ENCODE data around the gene SLC1A5.

Gene SLC1A5

GRCh38 chr19:46802152-46802551 lies 13.8 kb upstream of the SLC1A5 start:
- no peaks in the 10 kb centered on the region for H3K27me3 ChIP-seq (ENCODE audit: control insufficient read depth, insufficient read depth, low read length)
- no CpG with 5 or more reads among the region's 5 CpGs for WGBS (ENCODE audit: insufficient coverage, insufficient read length)
- no peak overlapping the region for H3K27ac ChIP-seq (ENCODE audit: low read length)
- no peak for DNase-seq (ENCODE audit: low read depth, low spot score)
- no peaks in the 10 kb centered on the region for H3K4me1 ChIP-seq (ENCODE audit: control insufficient read depth, insufficient read depth, low read length)
- no peaks in the 10 kb centered on the region for H3K36me3 ChIP-seq (ENCODE audit: control insufficient read depth, insufficient read depth, low read length)
- H3K9me3 ChIP-seq (ENCODE audit: control insufficient read depth, insufficient read depth, low read length) = no peaks in the 10 kb centered on the region
- no peak overlapping the region for H3K4me3 ChIP-seq (ENCODE audit: low read length)

- no peak overlapping the region for H3K4me3 ChIP-seq (ENCODE audit: low read length)
- H3K4me1 ChIP-seq (ENCODE audit: control insufficient read depth, insufficient read depth, low read length) = no peaks in the 10 kb centered on the region
- WGBS (ENCODE audit: insufficient coverage, insufficient read length) = no CpG with 5 or more reads among the region's 2 CpGs
- no peaks in the 10 kb centered on the region for H3K9me3 ChIP-seq (ENCODE audit: control insufficient read depth, insufficient read depth, low read length)
- no peaks in the 10 kb centered on the region for H3K27me3 ChIP-seq (ENCODE audit: control insufficient read depth, insufficient read depth, low read length)
- no peak for DNase-seq (ENCODE audit: low read depth, low spot score)
- H3K27ac ChIP-seq (ENCODE audit: low read length) = no peak overlapping the region
- no peaks in the 10 kb centered on the region for H3K36me3 ChIP-seq (ENCODE audit: control insufficient read depth, insufficient read depth, low read length)
Observed at GRCh38 chr19:46798713-46799112, 10.3 kb upstream of the SLC1A5 start.

DNA sequence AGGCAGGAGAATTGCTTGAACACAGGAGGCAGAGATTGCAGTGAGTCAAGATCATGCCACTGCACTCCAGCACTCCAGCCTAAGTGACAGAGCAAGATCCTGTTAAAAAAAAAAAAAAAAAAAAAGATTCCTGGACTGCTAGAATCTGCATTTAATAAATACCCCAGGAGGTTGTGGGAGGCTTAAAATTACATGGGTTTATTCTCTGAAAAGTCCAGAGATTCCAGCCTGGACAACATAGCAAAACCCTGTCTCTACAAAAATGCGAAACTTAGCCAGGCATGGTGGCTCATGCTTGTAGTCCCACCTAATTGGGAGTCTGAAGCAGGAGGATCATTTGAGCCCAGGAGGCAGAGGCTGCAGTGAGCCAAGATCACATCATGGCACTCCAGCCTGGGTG lies 9.5 kb upstream of the SLC1A5 start:
- WGBS (ENCODE audit: insufficient coverage, insufficient read length) = no CpG with 5 or more reads among the region's 1 CpG

GRCh38 chr19:46791944-46792343 lies 3.5 kb upstream of the SLC1A5 start:
- Histone ChIP-seq H3K4me1 (ENCODE audit: control insufficient read depth, insufficient read depth, low read length) (no peaks in the 10 kb centered on the region), H3K9me3 (ENCODE audit: control insufficient read depth, insufficient read depth, low read length) (no peaks in the 10 kb centered on the region), H3K4me3 (ENCODE audit: low read length) (no peak overlapping the region), H3K27me3 (ENCODE audit: control insufficient read depth, insufficient read depth, low read length) (no peaks in the 10 kb centered on the region), H3K27ac (ENCODE audit: low read length) (no peak overlapping the region), H3K36me3 (ENCODE audit: control insufficient read depth, insufficient read depth, low read length) (no peaks in the 10 kb centered on the region; the same call in 1 of the 2 replicates)
- no peak for DNase-seq (ENCODE audit: low read depth, low spot score)
- WGBS (ENCODE audit: insufficient coverage, insufficient read length) = no CpG with 5 or more reads among the region's 5 CpGs

More for the DNA sequence above, 9.5 kb upstream of the SLC1A5 start:
- no peak overlapping the region for H3K27ac ChIP-seq (ENCODE audit: low read length)
- no peak for DNase-seq (ENCODE audit: low read depth, low spot score)
- H3K9me3 ChIP-seq (ENCODE audit: control insufficient read depth, insufficient read depth, low read length) = no peaks in the 10 kb centered on the region
- H3K36me3 ChIP-seq (ENCODE audit: control insufficient read depth, insufficient read depth, low read length) = no peaks in the 10 kb centered on the region
- no peaks in the 10 kb centered on the region for H3K27me3 ChIP-seq (ENCODE audit: control insufficient read depth, insufficient read depth, low read length)
- H3K4me1 ChIP-seq (ENCODE audit: control insufficient read depth, insufficient read depth, low read length) = no peaks in the 10 kb centered on the region
- no peak overlapping the region for H3K4me3 ChIP-seq (ENCODE audit: low read length)

DNA sequence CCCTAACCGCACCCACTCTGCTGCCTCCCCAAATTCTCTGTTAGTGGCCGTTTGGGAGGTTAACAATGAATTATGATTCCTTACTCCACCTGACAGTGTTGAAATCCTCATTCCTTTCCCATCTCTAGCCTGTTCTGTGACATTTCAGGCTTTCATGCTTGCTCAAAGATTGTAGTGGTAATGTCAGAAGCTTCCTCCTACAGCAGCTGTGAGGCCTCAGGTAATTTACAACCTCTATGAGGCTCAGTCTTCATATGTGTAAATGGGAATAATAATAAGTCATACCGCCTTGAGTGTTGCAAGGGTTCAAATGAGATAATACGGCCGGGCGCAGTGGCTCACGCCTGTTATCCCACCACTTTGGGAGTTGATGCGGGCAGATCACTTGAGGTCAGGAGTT lies 977 bp upstream of the SLC1A5 start:
- H3K27ac ChIP-seq (ENCODE audit: low read length) = no peak overlapping the region
- no CpG with 5 or more reads among the region's 8 CpGs for WGBS (ENCODE audit: insufficient coverage, insufficient read length)
- no peaks in the 10 kb centered on the region for H3K9me3 ChIP-seq (ENCODE audit: control insufficient read depth, insufficient read depth, low read length)
- no peaks in the 10 kb centered on the region for H3K27me3 ChIP-seq (ENCODE audit: control insufficient read depth, insufficient read depth, low read length)
- DNase-seq (ENCODE audit: low read depth, low spot score) = no peak
- H3K4me3 ChIP-seq (ENCODE audit: low read length) = no peak overlapping the region
- H3K4me1 ChIP-seq (ENCODE audit: control insufficient read depth, insufficient read depth, low read length) = peaks cover 7% of the 10 kb centered on the region; the same call in 1 of the 2 replicates
- peaks cover 5% of the 10 kb centered on the region for H3K36me3 ChIP-seq (ENCODE audit: control insufficient read depth, insufficient read depth, low read length)

DNA sequence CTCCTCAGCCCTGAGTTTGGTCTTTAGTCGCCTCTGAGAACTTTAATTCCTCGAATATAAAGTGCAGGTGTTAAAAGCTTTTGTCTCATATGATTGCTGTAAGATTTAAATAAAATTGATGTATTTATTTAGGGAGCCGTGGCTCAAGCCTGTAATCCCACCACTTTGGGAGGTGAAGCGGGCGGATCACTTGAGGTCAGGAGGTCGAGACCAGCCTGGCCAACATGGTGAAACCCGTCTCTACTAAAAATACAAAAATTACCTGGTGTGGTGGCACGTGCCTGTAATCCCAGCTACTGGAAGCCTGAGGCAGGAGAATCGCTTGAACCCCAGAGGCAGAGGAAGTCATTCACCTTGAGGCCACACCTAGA lies 559 bp upstream of the SLC1A5 start:
- Histone ChIP-seq H3K9me3 (ENCODE audit: control insufficient read depth, insufficient read depth, low read length) (no peaks in the 10 kb centered on the region), H3K27me3 (ENCODE audit: control insufficient read depth, insufficient read depth, low read length) (no peaks in the 10 kb centered on the region), H3K4me1 (ENCODE audit: control insufficient read depth, insufficient read depth, low read length) (peaks cover 7% of the 10 kb centered on the region; the same call in 1 of the 2 replicates), H3K27ac (ENCODE audit: low read length) (no peak overlapping the region), H3K36me3 (ENCODE audit: control insufficient read depth, insufficient read depth, low read length) (peaks cover 5% of the 10 kb centered on the region), H3K4me3 (ENCODE audit: low read length) (no peak overlapping the region)
- no peak for DNase-seq (ENCODE audit: low read depth, low spot score)
- WGBS (ENCODE audit: insufficient coverage, insufficient read length) = no CpG with 5 or more reads among the region's 9 CpGs

- Histone ChIP-seq H3K4me1 (ENCODE audit: control insufficient read depth, insufficient read depth, low read length) (peaks cover 7% of the 10 kb centered on the region; the same call in 1 of the 2 replicates), H3K27ac (ENCODE audit: low read length) (no peak overlapping the region), H3K9me3 (ENCODE audit: control insufficient read depth, insufficient read depth, low read length) (no peaks in the 10 kb centered on the region), H3K4me3 (ENCODE audit: low read length) (peak overlapping the region; percentile 66), H3K27me3 (ENCODE audit: control insufficient read depth, insufficient read depth, low read length) (no peaks in the 10 kb centered on the region), H3K36me3 (ENCODE audit: control insufficient read depth, insufficient read depth, low read length) (peaks cover 13% of the 10 kb centered on the region)
- DNase-seq (ENCODE audit: low read depth, low spot score) = no peak
- WGBS (ENCODE audit: insufficient coverage, insufficient read length) = no CpG with 5 or more reads among the region's 80 CpGs
Observed at GRCh38 chr19:46787331-46788261, 798 bp downstream of the SLC1A5 start.

GRCh38 chr19:46787040-46787330 lies 1.4 kb downstream of the SLC1A5 start:
- H3K27ac ChIP-seq (ENCODE audit: low read length) = no peak overlapping the region
- H3K36me3 ChIP-seq (ENCODE audit: control insufficient read depth, insufficient read depth, low read length) = peaks cover 18% of the 10 kb centered on the region
- WGBS (ENCODE audit: insufficient coverage, insufficient read length) = no CpG with 5 or more reads among the region's 5 CpGs
- no peaks in the 10 kb centered on the region for H3K27me3 ChIP-seq (ENCODE audit: control insufficient read depth, insufficient read depth, low read length)
- peak overlapping the region; percentile 66; the same call in 1 of the 2 replicates for H3K4me3 ChIP-seq (ENCODE audit: low read length)
- no peak for DNase-seq (ENCODE audit: low read depth, low spot score)
- H3K9me3 ChIP-seq (ENCODE audit: control insufficient read depth, insufficient read depth, low read length) = no peaks in the 10 kb centered on the region
- peaks cover 7% of the 10 kb centered on the region; the same call in 1 of the 2 replicates for H3K4me1 ChIP-seq (ENCODE audit: control insufficient read depth, insufficient read depth, low read length)

DNA sequence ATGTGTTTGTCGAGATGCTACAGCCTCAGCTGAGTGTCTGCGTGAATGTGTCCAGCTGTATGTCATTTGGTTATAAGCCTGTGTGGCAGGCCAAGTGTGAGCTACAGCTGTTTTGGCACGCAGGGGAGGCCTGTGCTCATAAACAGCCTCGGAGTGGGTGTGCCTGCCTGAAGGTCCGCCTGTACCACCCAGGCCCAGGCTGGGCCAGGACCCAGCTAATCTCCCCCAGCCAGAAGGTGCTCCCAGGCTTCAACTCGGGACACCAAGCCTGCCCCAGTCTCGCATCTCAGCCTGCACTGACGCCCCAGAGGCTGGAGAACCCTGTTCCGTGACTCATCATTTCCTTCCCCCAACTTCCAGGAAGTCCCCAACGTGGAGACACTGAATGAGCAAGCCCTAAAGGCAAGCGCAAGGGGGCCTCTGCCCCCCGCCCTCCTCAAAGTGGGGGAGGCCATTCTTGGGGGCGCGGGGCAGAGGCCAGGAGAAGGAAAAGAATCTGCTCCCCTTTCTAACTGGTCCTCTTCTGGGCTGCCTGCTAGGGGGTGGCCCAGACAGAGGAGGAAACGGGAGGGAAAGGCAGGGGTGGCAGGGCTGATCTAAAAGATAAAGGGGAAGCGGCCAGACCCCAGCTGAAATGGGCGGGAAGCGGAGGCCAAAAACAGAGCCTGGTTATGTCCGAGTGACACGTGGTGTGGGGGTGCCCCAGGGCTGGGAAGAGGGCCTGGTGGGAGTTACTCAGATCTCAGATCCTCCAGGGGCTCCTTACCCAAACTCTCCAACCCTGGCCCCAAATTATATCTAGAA lies 2.0 kb downstream of the SLC1A5 start:
- Histone ChIP-seq H3K4me3 (ENCODE audit: low read length) (peak overlapping the region; percentile 66), H3K27ac (ENCODE audit: low read length) (no peak overlapping the region), H3K4me1 (ENCODE audit: control insufficient read depth, insufficient read depth, low read length) (peaks cover 7% of the 10 kb centered on the region; the same call in 1 of the 2 replicates), H3K36me3 (ENCODE audit: control insufficient read depth, insufficient read depth, low read length) (peaks cover 23% of the 10 kb centered on the region), H3K27me3 (ENCODE audit: control insufficient read depth, insufficient read depth, low read length) (no peaks in the 10 kb centered on the region), H3K9me3 (ENCODE audit: control insufficient read depth, insufficient read depth, low read length) (no peaks in the 10 kb centered on the region)
- DNase-seq (ENCODE audit: low read depth, low spot score) = no peak
- no CpG with 5 or more reads among the region's 20 CpGs for WGBS (ENCODE audit: insufficient coverage, insufficient read length)

DNA sequence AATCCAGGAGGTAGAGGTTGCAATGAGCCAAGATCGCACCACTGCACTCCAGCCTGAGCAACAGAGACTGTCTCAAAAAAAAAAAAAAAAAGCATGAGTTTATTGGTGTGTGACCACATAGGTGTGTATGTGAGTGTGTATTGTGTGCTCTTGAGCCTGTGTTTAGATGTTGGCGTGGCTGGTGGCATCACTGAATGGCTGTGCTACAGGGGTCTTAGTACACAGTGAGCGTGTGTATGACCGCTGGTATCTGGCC lies 2.5 kb downstream of the SLC1A5 start:
- peaks cover 7% of the 10 kb centered on the region; the same call in 1 of the 2 replicates for H3K4me1 ChIP-seq (ENCODE audit: control insufficient read depth, insufficient read depth, low read length)

More for the DNA sequence above, 2.5 kb downstream of the SLC1A5 start:
- Histone ChIP-seq H3K9me3 (ENCODE audit: control insufficient read depth, insufficient read depth, low read length) (no peaks in the 10 kb centered on the region), H3K4me3 (ENCODE audit: low read length) (peak overlapping the region; percentile 66; the same call in 1 of the 2 replicates), H3K27me3 (ENCODE audit: control insufficient read depth, insufficient read depth, low read length) (no peaks in the 10 kb centered on the region), H3K36me3 (ENCODE audit: control insufficient read depth, insufficient read depth, low read length) (peaks cover 23% of the 10 kb centered on the region), H3K27ac (ENCODE audit: low read length) (no peak overlapping the region)
- no peak for DNase-seq (ENCODE audit: low read depth, low spot score)
- WGBS (ENCODE audit: insufficient coverage, insufficient read length) = no CpG with 5 or more reads among the region's 4 CpGs
